B cell (primary cell): ENCODE measurements around the gene MYOM3. TPM values are rescaled to one million over a fixed set of nuclear protein-coding genes. Genes with fewer than 3 reads are reported as not detected.

ENCODE experiments used
- ATAC-seq: fragments of 200-7000 bp; cut with Tn5 transposase; one replicate; pipeline ENCODE4 v1.10.0; 2021; ENCODE audit warnings: low read depth, mild to moderate bottlenecking, moderate number of reproducible peaks, moderate library complexity
- CTCF ChIA-PET: fragments of 350-600 bp; sonication (Branson Sonifier 250); formaldehyde crosslinking; loops from one replicate; lab custom pipeline; 2021; ENCODE audit warnings: antibody characterized with exemption, inconsistent platforms; lab: Charles Lee
- POLR2A ChIA-PET: fragments of 350-600 bp; sonication (Branson Sonifier 250); formaldehyde crosslinking; loops from one replicate; lab custom pipeline; 2021; ENCODE audit warnings: antibody characterized with exemption; lab: Charles Lee
- DNase-seq: peaks from one replicate; pipeline ENCODE4 v3.0.0; 2013
- H2AFZ ChIP-seq: 2 replicates; pipeline ENCODE4 v1.6.1; 2012; ENCODE audit warnings: mild to moderate bottlenecking, low read depth, low read length; ENCODE audit not compliant: insufficient read depth, poor library complexity, severe bottlenecking
- H3K27ac ChIP-seq, 2 donors: 1 replicate in 1 of 2; 2 replicates in 1 of 2; pipeline ENCODE4 v1.5.1; 2012 to 2013; ENCODE audit warnings: low read length in 2 of 2, mild to moderate bottlenecking in 2 of 2, moderate library complexity in 1 of 2
- H3K27me3 ChIP-seq, 4 experiments: fragments of 200-600 bp in 1 of 4; sonication (generic) in 1 of 4; replicated peaks in 1 of 4; 1 replicate in 2 of 4; 2 replicates in 2 of 4; pipeline versions ENCODE4 v1.6.1 to v1.7.0; 2013 to 2016; ENCODE audit warnings: low read length in 3 of 4, mild to moderate bottlenecking in 2 of 4, mixed read lengths in 1 of 4, moderate library complexity in 1 of 4; ENCODE audit not compliant: insufficient read depth in 4 of 4, control insufficient read depth in 3 of 4; ENCODE audit errors: control extremely low read depth in 1 of 4
- H3K36me3 ChIP-seq, 2 experiments: replicated peaks in 1 of 2; 1 replicate in 1 of 2; 2 replicates in 1 of 2; pipeline versions ENCODE4 v1.6.1 to v1.7.1; 2013; ENCODE audit warnings: low read length in 1 of 2; ENCODE audit not compliant: insufficient read depth in 2 of 2, control insufficient read depth in 1 of 2; ENCODE audit errors: control extremely low read depth in 1 of 2, extremely low read depth in 1 of 2
- H3K4me1 ChIP-seq, 2 donors: fragments of 200-600 bp in 1 of 2; sonication (generic) in 1 of 2; 1 replicate in 1 of 2; 2 replicates in 1 of 2; pipeline versions ENCODE4 v1.5.1 to v1.6.1; 2013 to 2017; ENCODE audit warnings: low read length in 2 of 2; ENCODE audit not compliant: control insufficient read depth in 2 of 2, insufficient read depth in 2 of 2
- H3K4me2 ChIP-seq: replicated peaks from 2 replicates; pipeline ENCODE3; 2012; ENCODE audit warnings: mild to moderate bottlenecking, low read depth, low read length; ENCODE audit not compliant: poor library complexity, severe bottlenecking
- H3K4me3 ChIP-seq, 5 experiments: fragments of 200-600 bp in 1 of 5; sonication (generic) in 1 of 5; 1 replicate in 3 of 5; 2 replicates in 2 of 5; pipeline versions ENCODE4 v1.5.1 to v1.7.0; 2011 to 2016; ENCODE audit warnings: low read length in 4 of 5, mild to moderate bottlenecking in 4 of 5, low read depth in 2 of 5, control low read depth in 1 of 5, moderate library complexity in 1 of 5; ENCODE audit not compliant: insufficient read depth in 1 of 5; ENCODE audit errors: control extremely low read depth in 1 of 5, extremely low read depth in 1 of 5
- H3K79me2 ChIP-seq: fragments of 200-600 bp; sonication (generic); one replicate; pipeline ENCODE4 v1.6.0; 2016; ENCODE audit warnings: low read length; ENCODE audit not compliant: control insufficient read depth, insufficient read depth
- H3K9ac ChIP-seq: fragments of 200-600 bp; sonication (generic); 2 replicates; pipeline ENCODE4 v1.6.1; 2017; ENCODE audit warnings: mild to moderate bottlenecking, low read length, moderate library complexity
- H3K9me3 ChIP-seq, 3 donors: one replicate each; pipeline versions ENCODE4 v1.6.1 to v1.7.1; 2013; ENCODE audit warnings: low read length in 2 of 3; ENCODE audit not compliant: control insufficient read depth in 2 of 3, insufficient read depth in 1 of 3; ENCODE audit errors: control extremely low read depth in 1 of 3
- H4K20me1 ChIP-seq: 2 replicates; pipeline ENCODE4 v1.6.0; 2012; ENCODE audit warnings: mild to moderate bottlenecking, low read length; ENCODE audit not compliant: insufficient read depth, control insufficient read depth, poor library complexity, severe bottlenecking
- H3K27ac Mint-ChIP-seq: one replicate; pipeline ENCODE4 v1.8.0; 2021; ENCODE audit warnings: mixed read lengths
- H3K27me3 Mint-ChIP-seq: one replicate; pipeline ENCODE4 v1.8.0; 2021; ENCODE audit warnings: mixed read lengths
- H3K4me1 Mint-ChIP-seq: one replicate; pipeline ENCODE4 v1.8.0; 2021; ENCODE audit warnings: mixed read lengths
- H3K4me3 Mint-ChIP-seq: one replicate; pipeline ENCODE4 v1.8.0; 2021; ENCODE audit warnings: mixed read lengths
- H3K9me3 Mint-ChIP-seq: one replicate; pipeline ENCODE4 v1.8.0; 2022; ENCODE audit warnings: mixed read lengths; ENCODE audit not compliant: insufficient read depth
- EZH2 ChIP-seq: IDR thresholded peaks from 2 replicates; pipeline ENCODE4 v1.6.1; 2012; ENCODE audit warnings: borderline replicate concordance, low read depth, mild to moderate bottlenecking, moderate library complexity, low read length; ENCODE audit not compliant: insufficient read depth, poor library complexity, severe bottlenecking
- WGBS: methylation state at CpG from one replicate; pipeline ENCODE4 v1.1.5; 2013; ENCODE audit warnings: missing lambda C conversion rate; ENCODE audit not compliant: insufficient coverage; 5-methylcytosine and 5-hydroxymethylcytosine counted together
- intact Hi-C: fragments of 100-400 bp; cut with micrococcal nuclease; formaldehyde crosslinking; loops from one replicate; pipeline ENCODE4 v1.10.0; 2022
- polyA plus RNA-seq: library from polyadenylated mRNA; depleted of rRNA; stranded (reverse); fragments of >200 nt; gene quantifications from 2 replicates; pipeline ENCODE4 v1.2.3, GENCODE V29; 2012
- total RNA-seq, 2 donors: library from RNA; stranded (reverse); fragments of 120-200 nt in 1 of 2; gene quantifications; 1 replicate in 1 of 2; 2 replicates in 1 of 2; pipeline versions ENCODE4 v1.2.3 to v1.2.4, GENCODE V29; 2013 to 2022
- TF ChIP-seq, protein P1 (sequence below): fragments of 200-600 bp; IDR thresholded peaks from one replicate; pipeline ENCODE4 v1.8.0; 2022; ENCODE audit warnings: antibody characterized with exemption, mild to moderate bottlenecking

Gene MYOM3
- total and polyA plus RNA-seq, 2 donors (not counting 1 experiment from before 2014, with no cell fraction given) = not detected

DNA sequence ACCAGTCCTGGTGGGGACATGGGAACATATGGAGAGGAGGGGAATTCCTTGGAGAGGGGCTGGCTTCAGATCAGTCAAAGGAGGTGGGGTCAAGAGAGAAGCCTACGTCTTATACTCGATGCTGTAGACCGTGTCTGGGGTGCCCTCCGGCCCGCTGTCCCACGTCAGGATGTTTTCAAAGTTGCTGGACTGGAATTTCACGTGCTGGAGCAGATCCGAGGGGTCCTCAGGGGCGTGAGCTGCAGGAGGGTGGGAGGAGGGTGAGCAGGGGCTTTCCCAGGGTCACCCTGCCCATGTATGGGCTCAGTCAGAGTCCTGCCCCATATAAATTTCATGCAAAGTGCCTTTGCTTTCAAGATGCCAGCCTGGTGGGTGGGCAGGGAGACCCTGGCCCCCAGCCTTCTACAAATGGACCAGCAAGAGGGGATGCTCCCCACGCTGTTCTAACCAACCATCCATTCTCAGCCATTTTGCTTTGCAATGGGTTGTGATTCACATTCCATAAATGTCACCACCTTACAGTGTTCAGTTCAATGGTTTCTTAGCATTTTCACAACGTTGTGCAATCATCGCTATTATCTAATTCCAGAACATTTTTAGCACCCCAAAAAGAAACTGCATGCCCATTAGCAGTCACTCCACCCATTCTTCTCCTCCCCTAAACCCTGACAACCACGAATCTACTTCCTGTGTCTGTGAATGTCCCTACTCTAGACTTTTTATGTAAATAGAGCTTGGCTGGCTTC, 26.7 kb upstream of the MYOM3 start:
- ChIA-PET CTCF (interaction anchor here (0.9 kb wide), 1 partner anchor 10 kb away, joined by 3 read pairs; no protein-coding TSS in a partner anchor), POLR2A (no interaction called here)
- H3K4me3 Mint-ChIP-seq = no peak overlapping the region
- Histone ChIP-seq H3K27me3 (no peaks in the 10 kb centered on the region), H4K20me1 (no peaks in the 10 kb centered on the region), H3K9ac (no peak overlapping the region), H3K27ac (no peak overlapping the region), H3K36me3 (no peaks in the 10 kb centered on the region), H3K4me1 (no peaks in the 10 kb centered on the region), H3K79me2 (no peaks in the 10 kb centered on the region), H2AFZ (no peak overlapping the region), H3K4me3 (no peak overlapping the region), H3K4me2 (no peak overlapping the region), H3K9me3 (peaks cover 0 to 3% (median 0%) of the 10 kb centered on the region in 3 donors)
- intact Hi-C loops = no loop called here
- peaks cover 2% of the 10 kb centered on the region for H3K4me1 Mint-ChIP-seq
- WGBS = 80% methylated on average over 10 of the region's 13 CpGs
- no peaks in the 10 kb centered on the region for H3K9me3 Mint-ChIP-seq
- H3K27ac Mint-ChIP-seq = no peak overlapping the region
- no peak for DNase-seq
- no peak for ATAC-seq
- TF ChIP-seq, protein P1, sequence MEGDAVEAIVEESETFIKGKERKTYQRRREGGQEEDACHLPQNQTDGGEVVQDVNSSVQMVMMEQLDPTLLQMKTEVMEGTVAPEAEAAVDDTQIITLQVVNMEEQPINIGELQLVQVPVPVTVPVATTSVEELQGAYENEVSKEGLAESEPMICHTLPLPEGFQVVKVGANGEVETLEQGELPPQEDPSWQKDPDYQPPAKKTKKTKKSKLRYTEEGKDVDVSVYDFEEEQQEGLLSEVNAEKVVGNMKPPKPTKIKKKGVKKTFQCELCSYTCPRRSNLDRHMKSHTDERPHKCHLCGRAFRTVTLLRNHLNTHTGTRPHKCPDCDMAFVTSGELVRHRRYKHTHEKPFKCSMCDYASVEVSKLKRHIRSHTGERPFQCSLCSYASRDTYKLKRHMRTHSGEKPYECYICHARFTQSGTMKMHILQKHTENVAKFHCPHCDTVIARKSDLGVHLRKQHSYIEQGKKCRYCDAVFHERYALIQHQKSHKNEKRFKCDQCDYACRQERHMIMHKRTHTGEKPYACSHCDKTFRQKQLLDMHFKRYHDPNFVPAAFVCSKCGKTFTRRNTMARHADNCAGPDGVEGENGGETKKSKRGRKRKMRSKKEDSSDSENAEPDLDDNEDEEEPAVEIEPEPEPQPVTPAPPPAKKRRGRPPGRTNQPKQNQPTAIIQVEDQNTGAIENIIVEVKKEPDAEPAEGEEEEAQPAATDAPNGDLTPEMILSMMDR = no peak
- TF ChIP-seq EZH2 = no peak
- H3K27me3 Mint-ChIP-seq = peaks cover 7% of the 10 kb centered on the region

DNA sequence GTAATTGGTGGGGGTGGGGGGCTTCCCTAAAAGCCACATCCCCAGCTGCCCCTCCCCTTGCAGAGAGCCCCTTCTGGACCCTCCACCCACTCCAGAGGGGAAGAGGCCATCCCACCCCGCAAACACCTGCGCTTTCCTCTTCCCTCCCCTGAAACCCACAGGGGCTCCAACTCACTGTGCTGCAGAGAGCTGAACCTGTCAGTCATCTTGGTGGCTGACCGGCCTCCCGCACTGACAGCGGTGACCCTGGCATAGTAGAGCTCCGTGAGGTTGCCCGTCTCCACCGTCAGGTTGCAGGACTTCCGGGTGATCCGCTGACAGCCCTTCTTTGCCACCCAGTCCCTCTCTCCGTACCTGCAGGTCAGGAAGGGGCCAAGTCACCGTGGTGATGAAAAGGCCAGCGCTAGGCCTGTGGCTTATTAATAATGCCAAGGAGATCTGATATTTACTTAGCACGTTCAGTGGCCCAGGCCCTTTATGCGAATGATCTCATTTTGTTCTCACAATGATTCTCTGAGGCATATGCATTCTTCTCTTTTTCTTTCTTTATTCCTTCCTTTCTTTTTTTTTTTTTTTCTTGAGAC, 25.1 kb upstream of the MYOM3 start:
- no peaks in the 10 kb centered on the region for H3K36me3 ChIP-seq
- 92% methylated on average over 15 of the region's 15 CpGs for WGBS
- H3K79me2 ChIP-seq = no peaks in the 10 kb centered on the region
- ATAC-seq (no peak), DNase-seq (no peak)
- no peak overlapping the region for H3K4me3 ChIP-seq
- no peak overlapping the region for H2AFZ ChIP-seq
- ChIA-PET CTCF (no interaction called here), POLR2A (interaction anchor here (0.6 kb wide), 1 partner anchor 51 kb away, joined by 4 read pairs; no protein-coding TSS in a partner anchor)
- Mint-ChIP-seq H3K4me3 (no peak overlapping the region), H3K4me1 (peaks cover 2% of the 10 kb centered on the region), H3K27me3 (peaks cover 10% of the 10 kb centered on the region), H3K9me3 (no peaks in the 10 kb centered on the region), H3K27ac (no peak overlapping the region)
- no peaks in the 10 kb centered on the region for H3K4me1 ChIP-seq
- H3K27ac ChIP-seq = no peak overlapping the region
- no peak for TF ChIP-seq EZH2
- TF ChIP-seq, protein P1 = no peak
- H4K20me1 ChIP-seq = no peaks in the 10 kb centered on the region
- H3K9ac ChIP-seq = no peak overlapping the region
- H3K4me2 ChIP-seq = no peak overlapping the region
- H3K27me3 ChIP-seq = no peaks in the 10 kb centered on the region
- peaks cover 0 to 3% (median 0%) of the 10 kb centered on the region in 3 donors for H3K9me3 ChIP-seq
- intact Hi-C loops = no loop called here
